OCI-LY3 (cell line): ENCODE data around the gene CAMTA1.

Experiments used
- H2AFZ ChIP-seq: fragments of 200-600, 300-600 bp; shearing (Covaris generic); 2 replicates; pipeline ENCODE4 v1.6.0; 2014; ENCODE audit warnings: antibody characterized with exemption, low read depth, low read length
- H3K27ac ChIP-seq: fragments of 200-600, 300-600 bp; sonication (generic); 2 replicates; pipeline ENCODE4 v1.5.1; 2014; ENCODE audit warnings: mild to moderate bottlenecking, low read length, moderate library complexity, mixed read lengths
- H3K27me3 ChIP-seq: fragments of 200-600, 300-600 bp; sonication (generic); 2 replicates; pipeline ENCODE4 v1.6.1; 2014; ENCODE audit warnings: low read depth, low read length, mixed read lengths
- H3K36me3 ChIP-seq: fragments of 200-600, 300-600 bp; sonication (generic); replicated peaks from 2 replicates; pipeline ENCODE3; 2014; ENCODE audit warnings: low read depth, low read length, mixed read lengths
- H3K4me1 ChIP-seq: fragments of 300-600, 200-600 bp; sonication (generic); 2 replicates; pipeline ENCODE4 v1.6.1; 2014; ENCODE audit warnings: low read length, mixed read lengths
- H3K4me2 ChIP-seq: fragments of 200-600, 300-600 bp; sonication (generic); 2 replicates; pipeline ENCODE4 v1.6.1; 2014; ENCODE audit warnings: low read length, mixed read lengths
- H3K4me3 ChIP-seq: fragments of 300-600, 200-600 bp; sonication (generic); 2 replicates; pipeline ENCODE4 v1.5.1; 2014; ENCODE audit warnings: antibody characterized with exemption, mild to moderate bottlenecking, low read length, moderate library complexity
- H3K79me2 ChIP-seq: fragments of 300-600, 200-600 bp; shearing (Covaris generic); 2 replicates; pipeline ENCODE4 v1.6.1; 2014; ENCODE audit warnings: mild to moderate bottlenecking, low read length, mixed read lengths
- H3K9ac ChIP-seq: fragments of 300-600, 200-600 bp; shearing (Covaris generic); 2 replicates; pipeline ENCODE4 v1.6.0; 2014; ENCODE audit warnings: mild to moderate bottlenecking, low read length, moderate library complexity
- H3K9me3 ChIP-seq: fragments of 200-600, 300-600 bp; shearing (Covaris generic); 2 replicates; pipeline ENCODE4 v1.6.1; 2014; ENCODE audit warnings: low read length, mixed read lengths; ENCODE audit not compliant: insufficient read depth
- H4K20me1 ChIP-seq: fragments of 200-600, 300-600 bp; sonication (generic); 2 replicates; pipeline ENCODE4 v1.6.1; 2016; ENCODE audit warnings: low read length, mixed read lengths; ENCODE audit not compliant: insufficient read depth
- EZH2phosphoT487 ChIP-seq: fragments of 200-600 bp; shearing (Covaris generic); IDR thresholded peaks from 2 replicates; pipeline ENCODE4 v1.6.1; 2018; ENCODE audit warnings: antibody characterized with exemption, mixed run types, low read depth
- TF ChIP-seq, protein P1 (sequence below): fragments of 200-600, 300-600 bp; sonication (generic); IDR thresholded peaks from 2 replicates; pipeline ENCODE4 v1.5.1; 2014; ENCODE audit warnings: antibody characterized with exemption, low read length, low read depth

CAMTA1 gene

GRCh38 chr1:7641587-7642417 lies 856.5 kb downstream of the CAMTA1 start:
- Histone ChIP-seq H3K4me1 (no peaks in the 10 kb centered on the region), H3K9me3 (no peaks in the 10 kb centered on the region), H3K79me2 (no peaks in the 10 kb centered on the region), H3K27ac (no peak overlapping the region), H3K4me2 (no peak overlapping the region), H3K27me3 (no peaks in the 10 kb centered on the region), H3K4me3 (no peak overlapping the region), H3K36me3 (no peaks in the 10 kb centered on the region), H2AFZ (no peak overlapping the region), H4K20me1 (no peaks in the 10 kb centered on the region), H3K9ac (no peak overlapping the region)
- TF ChIP-seq, protein P1, sequence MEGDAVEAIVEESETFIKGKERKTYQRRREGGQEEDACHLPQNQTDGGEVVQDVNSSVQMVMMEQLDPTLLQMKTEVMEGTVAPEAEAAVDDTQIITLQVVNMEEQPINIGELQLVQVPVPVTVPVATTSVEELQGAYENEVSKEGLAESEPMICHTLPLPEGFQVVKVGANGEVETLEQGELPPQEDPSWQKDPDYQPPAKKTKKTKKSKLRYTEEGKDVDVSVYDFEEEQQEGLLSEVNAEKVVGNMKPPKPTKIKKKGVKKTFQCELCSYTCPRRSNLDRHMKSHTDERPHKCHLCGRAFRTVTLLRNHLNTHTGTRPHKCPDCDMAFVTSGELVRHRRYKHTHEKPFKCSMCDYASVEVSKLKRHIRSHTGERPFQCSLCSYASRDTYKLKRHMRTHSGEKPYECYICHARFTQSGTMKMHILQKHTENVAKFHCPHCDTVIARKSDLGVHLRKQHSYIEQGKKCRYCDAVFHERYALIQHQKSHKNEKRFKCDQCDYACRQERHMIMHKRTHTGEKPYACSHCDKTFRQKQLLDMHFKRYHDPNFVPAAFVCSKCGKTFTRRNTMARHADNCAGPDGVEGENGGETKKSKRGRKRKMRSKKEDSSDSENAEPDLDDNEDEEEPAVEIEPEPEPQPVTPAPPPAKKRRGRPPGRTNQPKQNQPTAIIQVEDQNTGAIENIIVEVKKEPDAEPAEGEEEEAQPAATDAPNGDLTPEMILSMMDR, result no peak
- TF ChIP-seq EZH2phosphoT487, result no peak

DNA sequence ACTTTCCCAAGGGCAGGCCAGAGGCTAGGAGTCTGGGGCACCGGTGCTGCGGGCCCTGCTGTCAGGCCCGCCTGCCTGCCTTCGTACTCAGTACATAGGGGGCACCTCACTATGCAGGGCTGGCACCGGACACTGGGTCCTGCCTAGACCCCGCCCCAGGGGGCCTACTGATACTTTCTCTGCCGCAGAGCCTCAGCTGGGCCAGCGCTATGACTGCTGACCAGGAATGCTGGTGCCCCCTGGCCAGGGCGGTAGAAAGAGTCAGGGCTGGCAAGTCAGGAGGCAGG lies 857.1 kb downstream of the CAMTA1 start:
- Histone ChIP-seq H3K4me1 (no peaks in the 10 kb centered on the region), H2AFZ (no peak overlapping the region), H3K79me2 (no peaks in the 10 kb centered on the region)

GRCh38 chr1:7642781-7643529 lies 857.7 kb downstream of the CAMTA1 start:
- H3K79me2 ChIP-seq, result no peaks in the 10 kb centered on the region
- H3K4me1 ChIP-seq, result no peaks in the 10 kb centered on the region
- no peaks in the 10 kb centered on the region for H3K27me3 ChIP-seq
- no peak overlapping the region for H2AFZ ChIP-seq
- H3K4me3 ChIP-seq, result no peak overlapping the region
- no peaks in the 10 kb centered on the region for H3K9me3 ChIP-seq
- no peak overlapping the region for H3K4me2 ChIP-seq
- no peak overlapping the region for H3K9ac ChIP-seq
- H3K36me3 ChIP-seq, result no peaks in the 10 kb centered on the region
- TF ChIP-seq EZH2phosphoT487, result no peak
- TF ChIP-seq, protein P1, result no peak
- H4K20me1 ChIP-seq, result no peaks in the 10 kb centered on the region
- no peak overlapping the region for H3K27ac ChIP-seq

More for the DNA sequence above, 857.1 kb downstream of the CAMTA1 start:
- Histone ChIP-seq H3K27ac (no peak overlapping the region), H3K9me3 (no peaks in the 10 kb centered on the region), H3K36me3 (no peaks in the 10 kb centered on the region), H3K4me3 (no peak overlapping the region), H3K9ac (no peak overlapping the region), H4K20me1 (no peaks in the 10 kb centered on the region), H3K27me3 (no peaks in the 10 kb centered on the region), H3K4me2 (no peak overlapping the region)
- TF ChIP-seq, protein P1, result no peak
- TF ChIP-seq EZH2phosphoT487, result no peak

DNA sequence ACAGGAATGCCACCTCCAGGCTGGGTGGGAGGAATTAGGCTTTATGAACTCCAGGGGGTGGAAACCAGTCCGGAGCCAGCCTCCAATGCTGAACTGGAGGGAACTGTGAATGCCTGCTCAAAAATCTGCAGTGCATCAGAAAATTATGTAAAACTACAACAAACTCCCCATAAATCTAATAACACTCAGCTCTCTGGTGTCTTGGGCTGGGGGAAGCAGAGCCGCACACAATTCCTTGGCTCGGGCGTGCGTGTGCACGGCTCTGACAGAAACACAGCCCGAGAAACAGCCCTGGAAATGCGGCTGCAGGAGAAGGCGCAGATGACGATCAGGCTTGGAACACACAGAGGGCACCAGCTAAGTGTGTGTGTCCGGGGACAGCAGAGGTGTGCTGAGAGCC lies 858.3 kb downstream of the CAMTA1 start:
- Histone ChIP-seq H3K4me3 (no peak overlapping the region), H3K9me3 (no peaks in the 10 kb centered on the region), H3K79me2 (no peaks in the 10 kb centered on the region), H4K20me1 (no peaks in the 10 kb centered on the region), H3K4me1 (no peaks in the 10 kb centered on the region), H3K27ac (no peak overlapping the region), H3K36me3 (no peaks in the 10 kb centered on the region), H3K9ac (no peak overlapping the region), H3K27me3 (no peaks in the 10 kb centered on the region), H3K4me2 (no peak overlapping the region), H2AFZ (no peak overlapping the region)
- TF ChIP-seq EZH2phosphoT487, result no peak
- TF ChIP-seq, protein P1, result no peak
